T-cell (primary cell): Measurements from ENCODE around the gene SIGMAR1. TPM values are rescaled to one million over a fixed set of nuclear protein-coding genes. Genes with fewer than 3 reads are reported as not detected.
"Not testable (repeated sequence)": the region's sequence is repeated elsewhere in the genome, so short reads cannot be mapped to it uniquely, and the experiment has no call there.

Experiments
- ATAC-seq, 4 experiments: fragments of 200-7000 bp in 3 of 4; fragments of 150-1000 bp in 1 of 4; cut with Tn5 transposase; replicated peaks in 1 of 4; 1 replicate in 3 of 4; 2 replicates in 1 of 4; pipeline ENCODE4 v1.10.0; 2021; ENCODE audit warnings: moderate library complexity in 3 of 4, mild to moderate bottlenecking in 2 of 4, moderate number of reproducible peaks in 1 of 4
- CTCF ChIA-PET, 2 donors: fragments of 300-600 bp; sonication (Branson Sonifier 250); formaldehyde crosslinking; loops; one replicate each; lab custom pipeline; 2022; ENCODE audit warnings: antibody characterized with exemption in 2 of 2; lab: Charles Lee
- POLR2A ChIA-PET, 2 donors: fragments of 300-600 bp; sonication (Branson Sonifier 250); formaldehyde crosslinking; loops; one replicate each; lab custom pipeline; 2022; ENCODE audit warnings: antibody characterized with exemption in 2 of 2; lab: Charles Lee
- DNase-seq, 35 experiments: peaks; one replicate each; pipeline versions ENCODE4 v3.0.0 to v3.0.0-alpha.2; 2013 to 2023
- H3K27ac ChIP-seq: one replicate; pipeline ENCODE4 v1.5.1; 2013; ENCODE audit warnings: low read length
- H3K27me3 ChIP-seq, 2 experiments: replicated peaks in 1 of 2; 1 replicate in 1 of 2; 2 replicates in 1 of 2; pipeline versions ENCODE4 v1.6.1 to v1.7.0; 2013; ENCODE audit warnings: low read length in 1 of 2, mixed read lengths in 1 of 2; ENCODE audit not compliant: control insufficient read depth in 2 of 2, insufficient read depth in 2 of 2; ENCODE audit errors: extremely low read depth in 1 of 2
- H3K36me3 ChIP-seq, 2 donors: 1 replicate in 1 of 2; 2 replicates in 1 of 2; pipeline versions ENCODE4 v1.6.1 to v1.7.0; 2013; ENCODE audit warnings: low read length in 1 of 2; ENCODE audit not compliant: control insufficient read depth in 2 of 2, insufficient read depth in 1 of 2; ENCODE audit errors: extremely low read depth in 1 of 2
- H3K4me1 ChIP-seq, 2 experiments: 1 replicate in 1 of 2; 2 replicates in 1 of 2; pipeline versions ENCODE4 v1.6.1 to v1.7.0; 2013; ENCODE audit warnings: low read length in 2 of 2, mixed read lengths in 1 of 2; ENCODE audit not compliant: insufficient read depth in 2 of 2, control insufficient read depth in 1 of 2; ENCODE audit errors: extremely low read depth in 1 of 2
- H3K4me3 ChIP-seq, 2 donors: 1 replicate in 1 of 2; 2 replicates in 1 of 2; pipeline versions ENCODE4 v1.5.1 to v1.7.0; 2013; ENCODE audit warnings: mild to moderate bottlenecking in 2 of 2, low read length in 1 of 2, moderate library complexity in 1 of 2; ENCODE audit not compliant: control insufficient read depth in 1 of 2; ENCODE audit errors: extremely low read depth in 1 of 2
- H3K9me3 ChIP-seq: 2 replicates; pipeline ENCODE4 v1.7.0; 2013
- H3K27ac Mint-ChIP-seq, 2 donors: one replicate each; pipeline ENCODE4 v1.8.0; 2020 to 2021; ENCODE audit warnings: mild to moderate bottlenecking in 2 of 2, mixed read lengths in 2 of 2
- H3K27me3 Mint-ChIP-seq, 2 donors: one replicate each; pipeline ENCODE4 v1.8.0; 2021 to 2022; ENCODE audit warnings: mixed read lengths in 2 of 2
- H3K36me3 Mint-ChIP-seq: one replicate; pipeline ENCODE4 v1.8.0; 2021; ENCODE audit warnings: mixed read lengths
- H3K4me1 Mint-ChIP-seq, 3 donors: one replicate each; pipeline ENCODE4 v1.8.0; 2020 to 2022; ENCODE audit warnings: mixed read lengths in 3 of 3, mild to moderate bottlenecking in 1 of 3
- H3K4me3 Mint-ChIP-seq, 3 donors: one replicate each; pipeline ENCODE4 v1.8.0; 2020 to 2022; ENCODE audit warnings: mild to moderate bottlenecking in 3 of 3, mixed read lengths in 3 of 3, moderate library complexity in 3 of 3
- H3K9me3 Mint-ChIP-seq, 3 donors: one replicate each; pipeline ENCODE4 v1.8.0; 2020 to 2022; ENCODE audit warnings: mixed read lengths in 3 of 3
- WGBS: methylation state at CpG from one replicate; pipeline ENCODE4 v1.1.5; 2013; ENCODE audit warnings: missing lambda C conversion rate; ENCODE audit not compliant: insufficient coverage; 5-methylcytosine and 5-hydroxymethylcytosine counted together
- total RNA-seq, 35 experiments: library from RNA in 6 of 35; stranded (reverse) in 6 of 35; fragments of 120-200 nt in 1 of 35; gene quantifications; one replicate each; pipeline versions ENCODE4 v1.2.1 to v1.2.4 and lab custom pipeline; 2013 to 2026

Gene SIGMAR1
- total RNA-seq, 5 donors from 2014 or later (not counting 1 experiment from before 2014, with no cell fraction given): 27.7 to 65.9 (median 60.9) TPM

DNA sequence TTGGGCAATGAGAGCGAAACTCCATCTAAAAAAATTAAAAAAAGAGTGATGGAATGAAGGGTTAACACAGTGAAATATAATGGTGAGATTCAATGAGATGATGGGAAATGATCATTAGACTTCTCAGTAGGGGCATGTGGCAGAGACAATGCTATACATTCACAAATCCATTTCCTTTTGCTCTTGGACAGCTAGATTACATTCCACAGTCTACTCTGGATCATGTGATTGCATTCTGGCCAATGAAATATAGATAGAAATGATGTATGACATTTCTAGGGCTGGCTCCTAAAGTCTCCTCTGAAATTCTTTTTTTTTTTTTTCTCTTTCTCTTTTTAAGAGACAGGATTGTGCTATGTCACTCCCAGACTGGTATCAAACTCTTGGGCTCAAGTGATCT, 5.1 kb upstream of the SIGMAR1 start:
- Mint-ChIP-seq H3K27ac (no peak overlapping the region), H3K4me3 (no peak overlapping the region), H3K27me3 (no peaks in the 10 kb centered on the region), H3K36me3 (peaks cover under 1% of the 10 kb centered on the region), H3K9me3 (no peaks in the 10 kb centered on the region), H3K4me1 (peaks cover 21 to 29% (median 25%) of the 10 kb centered on the region in 3 donors)
- no peaks in the 10 kb centered on the region for H3K9me3 ChIP-seq
- no peak overlapping the region for H3K27ac ChIP-seq
- peaks cover 0 to 4% of the 10 kb centered on the region in 2 donors for H3K36me3 ChIP-seq
- no peak overlapping the region for H3K4me3 ChIP-seq
- POLR2A ChIA-PET: no interaction called here
- peaks cover 10 to 27% of the 10 kb centered on the region in 2 experiments for H3K4me1 ChIP-seq
- CTCF ChIA-PET: interaction anchor here in 1 of 2 donors (1.0 kb wide), 1 partner anchor 9 kb away, joined by 4 read pairs; no protein-coding TSS in a partner anchor
- ATAC-seq (no peak), DNase-seq (no peak)
- no peaks in the 10 kb centered on the region for H3K27me3 ChIP-seq
- no CpG with 5 or more reads among the region's 1 CpG for WGBS

DNA sequence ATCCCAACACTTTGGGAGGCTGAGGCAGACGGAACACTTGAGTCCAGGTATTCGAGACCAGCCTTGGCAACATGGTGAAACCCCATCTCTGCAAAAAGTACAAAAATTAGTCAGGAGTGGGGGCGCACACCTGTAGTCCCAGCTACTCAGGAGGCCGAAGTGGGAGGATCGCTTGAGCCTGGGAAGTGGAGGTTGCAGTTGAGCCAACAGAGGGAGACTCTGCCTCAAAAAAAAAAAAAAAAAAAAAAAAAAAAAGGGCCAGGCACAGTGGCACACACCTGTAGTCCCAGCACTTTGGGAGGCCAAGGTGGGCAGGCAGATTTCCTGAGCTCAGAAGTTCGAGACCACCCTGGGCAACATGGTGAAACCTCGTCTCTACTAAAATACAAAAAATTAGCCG, 1.7 kb upstream of the SIGMAR1 start:
- H3K27me3 Mint-ChIP-seq, H3K27me3 ChIP-seq, H3K36me3 ChIP-seq, ATAC-seq, H3K9me3 ChIP-seq, DNase-seq, H3K27ac Mint-ChIP-seq, H3K4me3 ChIP-seq, H3K27ac ChIP-seq, H3K9me3 Mint-ChIP-seq, H3K36me3 Mint-ChIP-seq: not testable (repeated sequence)
- Mint-ChIP-seq H3K4me3 (peak overlapping the region in 1 of 3 donors; percentile 89), H3K4me1 (peaks cover 22 to 36% (median 22%) of the 10 kb centered on the region in 3 donors)
- POLR2A ChIA-PET: interaction anchor here (0.6 kb wide), 2 partner anchors 8 to 21 kb away, joined by 4 to 12 read pairs; no protein-coding TSS in a partner anchor
- CTCF ChIA-PET: interaction anchor here (0.6 to 2.0 kb wide), 3 partner anchors 9 to 622 kb away, joined by 3 to 7 read pairs (median 6); no protein-coding TSS in a partner anchor
- WGBS: no CpG with 5 or more reads among the region's 8 CpGs
- H3K4me1 ChIP-seq: peaks cover 13 to 34% of the 10 kb centered on the region in 2 experiments

- Mint-ChIP-seq H3K27me3 (no peaks in the 10 kb centered on the region), H3K27ac (peak overlapping the region; percentile 96), H3K36me3 (peaks cover 8% of the 10 kb centered on the region), H3K4me1 (peaks cover 29 to 42% (median 30%) of the 10 kb centered on the region in 3 donors), H3K9me3 (no peaks in the 10 kb centered on the region), H3K4me3 (peak overlapping the region; percentile 87 to 90 (median 89))
- DNase-seq: no peak
- H3K27me3 ChIP-seq: no peaks in the 10 kb centered on the region
- no peak for ATAC-seq
- WGBS: 4% methylated on average over 7 of the region's 7 CpGs
- CTCF ChIA-PET: interaction anchor here (0.7 to 2.9 kb wide), 10 partner anchors 9 to 64 kb away, joined by 3 to 35 read pairs (median 6); partner anchors contain the start of genes CCL27 (in 2 of the 2), DCTN3 (in 1 of the 2) and GALT (in 1 of the 2)
- peak overlapping the region; percentile 85 for H3K27ac ChIP-seq
- H3K4me1 ChIP-seq: peaks cover 13 to 40% of the 10 kb centered on the region in 2 experiments
- H3K36me3 ChIP-seq: peaks cover 3 to 9% of the 10 kb centered on the region in 2 donors
- POLR2A ChIA-PET: interaction anchor here (0.9 to 2.1 kb wide), 7 partner anchors 9 to 494 kb away, joined by 3 to 10 read pairs (median 3); partner anchors contain the start of genes DCTN3 (in 1 of the 2), GALT (in 1 of the 2) and RPP25L (in 1 of the 2)
- peak overlapping the region; percentile 64 to 86 for H3K4me3 ChIP-seq
- no peaks in the 10 kb centered on the region for H3K9me3 ChIP-seq
These were observed 505 bp upstream of the SIGMAR1 start for GRCh38 chr9:34638138-34638445.

DNA sequence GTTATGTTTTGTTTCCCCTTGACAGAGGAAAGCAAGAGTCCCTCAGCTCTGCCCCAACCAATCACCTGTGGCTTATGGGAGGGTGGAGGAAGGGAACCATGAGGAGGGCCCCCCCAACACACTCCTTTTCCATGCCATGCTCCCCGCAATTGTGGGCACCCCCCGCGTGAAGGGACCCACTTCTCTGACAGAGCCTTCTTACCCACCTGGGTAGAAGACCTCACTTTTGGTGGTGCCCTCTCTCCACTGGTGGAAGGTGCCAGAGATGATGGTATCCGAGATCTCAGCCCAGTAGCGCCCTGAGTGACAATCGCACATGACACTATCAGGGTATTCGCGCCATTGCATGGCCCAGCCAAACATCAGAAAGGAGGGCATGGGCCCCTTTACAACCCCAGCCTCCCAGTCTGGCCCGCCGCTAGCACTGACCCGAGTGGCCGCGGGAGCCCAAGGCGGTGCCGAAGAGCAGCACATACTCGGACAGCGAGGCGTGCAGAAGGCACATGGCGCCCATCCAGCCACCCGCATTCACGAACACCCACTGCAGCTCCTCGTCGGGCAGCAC, 714 bp downstream of the SIGMAR1 start:
- H3K27ac ChIP-seq: peak overlapping the region; percentile 36
- Mint-ChIP-seq H3K4me1 (peaks cover 29 to 42% (median 30%) of the 10 kb centered on the region in 3 donors), H3K27me3 (no peaks in the 10 kb centered on the region), H3K36me3 (peaks cover 8% of the 10 kb centered on the region), H3K4me3 (peak overlapping the region; percentile 87 to 90 (median 89)), H3K9me3 (no peaks in the 10 kb centered on the region), H3K27ac (peak overlapping the region; percentile 87 to 89)
- peak overlapping the region; percentile 64 to 86 for H3K4me3 ChIP-seq
- WGBS: 3% methylated on average over 18 of the region's 23 CpGs
- H3K27me3 ChIP-seq: no peaks in the 10 kb centered on the region
- H3K36me3 ChIP-seq: peaks cover 3 to 9% of the 10 kb centered on the region in 2 donors
- peak in 1 of 4 experiments; percentile 17 for ATAC-seq
- H3K9me3 ChIP-seq: no peaks in the 10 kb centered on the region
- no peak for DNase-seq
- POLR2A ChIA-PET: interaction anchor here (0.6 to 2.1 kb wide), 4 partner anchors 17 to 84 kb away, joined by 3 to 10 read pairs (median 6); partner anchors contain the start of gene DCTN3 (in 1 of the 2)
- H3K4me1 ChIP-seq: peaks cover 13 to 40% of the 10 kb centered on the region in 2 experiments
- CTCF ChIA-PET: interaction anchor here in 1 of 2 donors (0.8 to 2.9 kb wide), 7 partner anchors 10 to 65 kb away, joined by 3 to 35 read pairs (median 7); partner anchors contain the start of genes CCL27 and GALT

DNA sequence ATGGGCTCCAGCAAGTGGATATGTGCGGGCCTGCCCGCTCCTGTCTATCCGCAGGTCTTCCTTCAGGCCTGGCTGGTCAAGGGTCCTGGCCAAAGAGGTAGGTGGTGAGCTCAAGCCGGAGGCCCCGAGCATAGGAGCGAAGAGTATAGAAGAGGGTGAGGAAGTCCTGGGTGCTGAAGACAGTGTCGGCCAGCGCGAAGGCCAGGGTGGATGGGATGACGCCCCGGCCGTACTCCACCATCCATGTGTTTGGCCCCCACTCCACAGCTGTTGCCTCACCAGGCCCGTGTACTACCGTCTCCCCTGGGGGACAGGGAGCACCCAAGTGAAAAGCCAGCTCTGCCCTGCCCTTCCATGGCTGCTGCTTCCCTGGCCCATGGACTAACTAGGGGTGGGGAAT, 2.0 kb downstream of the SIGMAR1 start:
- Histone ChIP-seq H3K4me1 (peaks cover 13 to 40% of the 10 kb centered on the region in 2 experiments), H3K9me3 (no peaks in the 10 kb centered on the region), H3K36me3 (peaks cover 3 to 9% of the 10 kb centered on the region in 2 donors), H3K27ac (no peak overlapping the region), H3K27me3 (peaks cover 0 to 4% of the 10 kb centered on the region in 2 experiments), H3K4me3 (no peak overlapping the region)
- Mint-ChIP-seq H3K27me3 (peaks cover under 1% of the 10 kb centered on the region in 2 donors), H3K27ac (no peak overlapping the region), H3K9me3 (no peaks in the 10 kb centered on the region), H3K4me1 (peaks cover 29 to 42% (median 30%) of the 10 kb centered on the region in 3 donors), H3K36me3 (peaks cover 8% of the 10 kb centered on the region), H3K4me3 (peak overlapping the region; percentile 43 to 89 (median 58))
- POLR2A ChIA-PET: no interaction called here
- CTCF ChIA-PET: interaction anchor here (0.6 to 4.4 kb wide), 13 partner anchors 9 to 583 kb away, joined by 3 to 31 read pairs (median 8); partner anchors contain the start of genes RPP25L (in 2 of the 2) and DCTN3 (in 1 of the 2)
- ATAC-seq (no peak), DNase-seq (no peak)
- 100% methylated on average over 3 of the region's 14 CpGs for WGBS
